ENCODE data around the gene ELOB.
A peak's percentile ranks its signal among the peaks of the same experiment; 100 is the strongest.

Gene ELOB

DNA sequence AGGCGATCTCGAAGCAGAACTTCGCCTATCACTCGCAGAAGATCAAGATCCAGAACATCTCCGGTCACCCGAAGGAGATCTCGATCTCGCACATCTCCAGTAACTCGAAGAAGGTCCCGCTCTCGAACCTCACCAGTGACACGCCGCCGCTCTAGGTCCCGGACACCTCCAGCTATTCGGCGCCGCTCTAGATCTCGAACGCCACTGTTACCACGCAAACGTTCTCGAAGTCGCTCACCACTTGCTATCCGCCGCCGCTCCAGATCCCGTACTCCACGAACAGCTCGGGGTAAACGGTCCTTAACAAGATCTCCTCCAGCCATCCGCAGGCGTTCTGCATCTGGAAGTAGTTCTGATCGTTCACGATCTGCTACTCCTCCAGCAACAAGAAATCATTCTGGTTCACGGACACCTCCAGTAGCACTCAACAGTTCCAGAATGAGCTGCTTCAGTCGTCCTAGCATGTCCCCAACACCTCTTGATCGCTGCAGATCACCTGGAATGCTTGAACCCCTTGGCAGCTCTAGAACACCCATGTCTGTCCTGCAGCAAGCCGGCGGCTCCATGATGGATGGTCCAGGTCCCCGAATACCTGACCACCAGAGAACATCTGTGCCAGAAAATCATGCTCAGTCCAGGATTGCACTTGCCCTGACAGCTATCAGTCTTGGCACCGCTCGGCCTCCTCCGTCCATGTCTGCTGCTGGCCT is 10.5 kb downstream of the ELOB start:
- no peak overlapping the region for H2AFZ ChIP-seq (ENCODE audit: low read length)
- no peaks in the 10 kb centered on the region for H3K9me3 ChIP-seq (ENCODE audit: insufficient read depth, low read depth, low read length)
- no peaks in the 10 kb centered on the region for H3K27me3 ChIP-seq (ENCODE audit: insufficient read depth, low read length, poor library complexity, severe bottlenecking)
- H4K20me1 ChIP-seq (ENCODE audit: insufficient read depth, low read length, poor library complexity, severe bottlenecking) = peaks cover 21% of the 10 kb centered on the region
- no peak overlapping the region for H3K4me2 ChIP-seq (ENCODE audit: low read depth, low read length, poor library complexity, severe bottlenecking)
- no peaks in the 10 kb centered on the region for H3K9me2 ChIP-seq (replicated peaks; ENCODE audit: low read depth, low read length)
- H3K9ac ChIP-seq (ENCODE audit: low read depth, low read length, poor library complexity, severe bottlenecking) = no peak overlapping the region
- TF ChIP-seq, protein P1, sequence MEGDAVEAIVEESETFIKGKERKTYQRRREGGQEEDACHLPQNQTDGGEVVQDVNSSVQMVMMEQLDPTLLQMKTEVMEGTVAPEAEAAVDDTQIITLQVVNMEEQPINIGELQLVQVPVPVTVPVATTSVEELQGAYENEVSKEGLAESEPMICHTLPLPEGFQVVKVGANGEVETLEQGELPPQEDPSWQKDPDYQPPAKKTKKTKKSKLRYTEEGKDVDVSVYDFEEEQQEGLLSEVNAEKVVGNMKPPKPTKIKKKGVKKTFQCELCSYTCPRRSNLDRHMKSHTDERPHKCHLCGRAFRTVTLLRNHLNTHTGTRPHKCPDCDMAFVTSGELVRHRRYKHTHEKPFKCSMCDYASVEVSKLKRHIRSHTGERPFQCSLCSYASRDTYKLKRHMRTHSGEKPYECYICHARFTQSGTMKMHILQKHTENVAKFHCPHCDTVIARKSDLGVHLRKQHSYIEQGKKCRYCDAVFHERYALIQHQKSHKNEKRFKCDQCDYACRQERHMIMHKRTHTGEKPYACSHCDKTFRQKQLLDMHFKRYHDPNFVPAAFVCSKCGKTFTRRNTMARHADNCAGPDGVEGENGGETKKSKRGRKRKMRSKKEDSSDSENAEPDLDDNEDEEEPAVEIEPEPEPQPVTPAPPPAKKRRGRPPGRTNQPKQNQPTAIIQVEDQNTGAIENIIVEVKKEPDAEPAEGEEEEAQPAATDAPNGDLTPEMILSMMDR (conservative IDR thresholded peaks at IDR 0.05; ENCODE audit: low read length) = no peak
- TF ChIP-seq EZH2phosphoT487 (IDR thresholded peaks at IDR 0.05; ENCODE audit: borderline replicate concordance) = no peak
- no peaks in the 10 kb centered on the region for H3K4me1 ChIP-seq (ENCODE audit: insufficient read depth, low read length, poor library complexity, severe bottlenecking)
- H3K4me3 ChIP-seq (ENCODE audit: low read length, poor library complexity, severe bottlenecking) = no peak overlapping the region
- H3K79me2 ChIP-seq (ENCODE audit: insufficient read depth, low read length) = peaks cover 30% of the 10 kb centered on the region; the same call in 1 of the 2 replicates
- peaks cover 90% of the 10 kb centered on the region; the same call in 1 of the 2 replicates for H3K36me3 ChIP-seq (ENCODE audit: insufficient read depth, low read length)
- no peaks in the 10 kb centered on the region for H3F3A ChIP-seq (ENCODE audit: low read depth)

DNA sequence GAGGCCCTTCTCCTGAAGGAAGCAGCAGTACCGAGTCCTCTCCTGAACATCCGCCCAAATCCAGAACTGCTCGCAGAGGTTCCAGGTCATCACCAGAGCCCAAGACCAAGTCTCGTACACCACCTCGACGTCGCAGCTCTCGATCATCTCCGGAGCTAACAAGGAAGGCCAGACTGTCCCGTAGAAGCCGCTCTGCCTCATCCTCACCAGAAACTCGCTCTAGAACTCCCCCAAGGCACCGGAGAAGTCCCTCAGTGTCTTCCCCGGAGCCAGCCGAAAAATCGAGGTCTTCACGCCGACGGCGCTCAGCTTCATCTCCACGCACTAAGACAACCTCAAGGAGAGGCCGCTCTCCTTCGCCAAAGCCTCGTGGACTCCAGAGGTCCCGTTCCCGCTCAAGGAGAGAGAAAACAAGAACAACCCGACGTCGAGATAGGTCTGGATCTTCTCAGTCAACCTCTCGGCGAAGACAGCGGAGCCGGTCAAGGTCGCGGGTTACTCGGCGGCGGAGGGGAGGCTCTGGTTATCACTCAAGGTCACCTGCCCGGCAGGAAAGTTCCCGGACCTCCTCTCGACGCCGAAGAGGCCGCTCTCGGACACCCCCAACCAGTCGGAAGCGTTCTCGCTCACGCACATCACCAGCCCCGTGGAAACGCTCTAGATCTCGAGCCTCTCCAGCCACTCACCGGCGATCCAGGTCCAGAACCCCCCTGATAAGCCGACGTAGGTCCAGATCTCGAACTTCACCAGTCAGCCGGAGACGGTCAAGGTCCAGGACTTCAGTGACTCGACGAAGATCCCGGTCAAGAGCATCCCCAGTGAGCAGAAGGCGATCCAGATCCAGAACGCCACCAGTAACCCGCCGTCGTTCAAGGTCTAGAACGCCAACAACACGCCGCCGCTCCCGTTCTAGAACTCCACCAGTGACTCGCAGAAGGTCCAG is 11.3 kb downstream of the ELOB start:
- H3F3A ChIP-seq (ENCODE audit: low read depth) = no peaks in the 10 kb centered on the region
- no peak overlapping the region for H3K4me2 ChIP-seq (ENCODE audit: low read depth, low read length, poor library complexity, severe bottlenecking)
- peaks cover 25% of the 10 kb centered on the region for H4K20me1 ChIP-seq (ENCODE audit: insufficient read depth, low read length, poor library complexity, severe bottlenecking)
- H3K4me1 ChIP-seq (ENCODE audit: insufficient read depth, low read length, poor library complexity, severe bottlenecking) = no peaks in the 10 kb centered on the region
- no peaks in the 10 kb centered on the region for H3K9me2 ChIP-seq (replicated peaks; ENCODE audit: low read depth, low read length)
- no peaks in the 10 kb centered on the region for H3K9me3 ChIP-seq (ENCODE audit: insufficient read depth, low read depth, low read length)
- H2AFZ ChIP-seq (ENCODE audit: low read length) = no peak overlapping the region
- TF ChIP-seq, protein P1 (conservative IDR thresholded peaks at IDR 0.05; ENCODE audit: low read length) = no peak
- TF ChIP-seq EZH2phosphoT487 (IDR thresholded peaks at IDR 0.05; ENCODE audit: borderline replicate concordance) = no peak
- no peak overlapping the region for H3K9ac ChIP-seq (ENCODE audit: low read depth, low read length, poor library complexity, severe bottlenecking)
- H3K4me3 ChIP-seq (ENCODE audit: low read length, poor library complexity, severe bottlenecking) = no peak overlapping the region
- H3K36me3 ChIP-seq (ENCODE audit: insufficient read depth, low read length) = peaks cover 90% of the 10 kb centered on the region; the same call in 1 of the 2 replicates
- peaks cover 38% of the 10 kb centered on the region for H3K79me2 ChIP-seq (ENCODE audit: insufficient read depth, low read length)
- H3K27me3 ChIP-seq (ENCODE audit: insufficient read depth, low read length, poor library complexity, severe bottlenecking) = no peaks in the 10 kb centered on the region

DNA sequence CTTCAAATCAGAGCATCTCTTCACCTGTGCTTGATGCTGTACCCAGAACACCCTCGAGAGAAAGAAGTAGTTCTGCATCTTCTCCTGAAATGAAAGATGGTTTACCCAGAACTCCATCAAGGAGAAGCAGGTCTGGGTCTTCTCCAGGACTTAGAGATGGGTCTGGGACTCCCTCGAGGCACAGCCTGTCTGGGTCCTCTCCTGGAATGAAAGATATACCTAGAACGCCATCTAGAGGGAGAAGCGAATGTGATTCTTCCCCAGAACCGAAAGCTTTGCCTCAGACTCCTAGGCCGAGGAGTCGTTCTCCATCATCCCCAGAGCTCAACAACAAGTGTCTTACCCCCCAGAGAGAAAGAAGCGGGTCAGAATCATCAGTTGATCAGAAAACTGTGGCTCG is 12.4 kb downstream of the ELOB start:
- Histone ChIP-seq H3K4me2 (ENCODE audit: low read depth, low read length, poor library complexity, severe bottlenecking) (no peak overlapping the region), H3K9me3 (ENCODE audit: insufficient read depth, low read depth, low read length) (no peaks in the 10 kb centered on the region), H3K27me3 (ENCODE audit: insufficient read depth, low read length, poor library complexity, severe bottlenecking) (no peaks in the 10 kb centered on the region), H3K36me3 (ENCODE audit: insufficient read depth, low read length) (peaks cover 90% of the 10 kb centered on the region; the same call in 1 of the 2 replicates), H3F3A (ENCODE audit: low read depth) (no peaks in the 10 kb centered on the region), H3K4me3 (ENCODE audit: low read length, poor library complexity, severe bottlenecking) (no peak overlapping the region), H2AFZ (ENCODE audit: low read length) (no peak overlapping the region), H4K20me1 (ENCODE audit: insufficient read depth, low read length, poor library complexity, severe bottlenecking) (peaks cover 35% of the 10 kb centered on the region), H3K9me2 (replicated peaks; ENCODE audit: low read depth, low read length) (no peaks in the 10 kb centered on the region), H3K79me2 (ENCODE audit: insufficient read depth, low read length) (peaks cover 48% of the 10 kb centered on the region), H3K9ac (ENCODE audit: low read depth, low read length, poor library complexity, severe bottlenecking) (no peak overlapping the region), H3K4me1 (ENCODE audit: insufficient read depth, low read length, poor library complexity, severe bottlenecking) (no peaks in the 10 kb centered on the region)
- no peak for TF ChIP-seq EZH2phosphoT487 (IDR thresholded peaks at IDR 0.05; ENCODE audit: borderline replicate concordance)
- TF ChIP-seq, protein P1 (conservative IDR thresholded peaks at IDR 0.05; ENCODE audit: low read length) = 0 out of 2 replicates have a peak, but pooled peaks have one; percentile 16
